WERI-Rb-1 (cell line): Measurements from ENCODE around the gene PLXNB3.

ENCODE experiments used
- DNase-seq: peaks from one replicate; pipeline ENCODE4 v3.0.0-alpha.2; 2020
- H3K27ac ChIP-seq: fragments of 250-450 bp; sonication (Bioruptor Pico); 2 replicates; pipeline ENCODE4 v1.5.1; 2020; ENCODE audit warnings: mild to moderate bottlenecking, moderate library complexity
- H3K27me3 ChIP-seq: fragments of 250-450 bp; sonication (Bioruptor Pico); 2 replicates; pipeline ENCODE4 v1.5.1; 2021; ENCODE audit warnings: mild to moderate bottlenecking, low read depth, moderate library complexity; ENCODE audit not compliant: insufficient read depth, severe bottlenecking
- H3K36me3 ChIP-seq: fragments of 250-450 bp; sonication (Bioruptor Pico); 2 replicates; pipeline ENCODE4 v1.5.1; 2020; ENCODE audit warnings: mild to moderate bottlenecking, moderate library complexity
- H3K4me3 ChIP-seq: 2 replicates; pipeline ENCODE4 v1.5.1; 2011; ENCODE audit warnings: low read depth, mild to moderate bottlenecking, control low read depth, low read length
- H3K9me3 ChIP-seq: fragments of 250-450 bp; sonication (Bioruptor Pico); 2 replicates; pipeline ENCODE4 v1.5.1; 2021; ENCODE audit warnings: mild to moderate bottlenecking, moderate library complexity; ENCODE audit not compliant: severe bottlenecking
- CTCF ChIP-seq: IDR thresholded peaks from 2 replicates; pipeline ENCODE4 v1.5.1; 2011; ENCODE audit warnings: low read depth, mild to moderate bottlenecking, control low read depth, inconsistent platforms, low read length

PLXNB3 gene

GRCh38 chrX:153763989-153764755 is at the start of gene PLXNB3:
Gene PLXNB3, plus strand, starts transcription at chrX:153764249. Its CDS starts 1,287 bp downstream, at chrX:153765536.
- peak; percentile 98 for TF ChIP-seq CTCF
- peaks cover 34% of the 10 kb centered on the region for H3K27me3 ChIP-seq
- H3K36me3 ChIP-seq, result no peaks in the 10 kb centered on the region
- H3K27ac ChIP-seq, result peak within 1 kb of the TSS; percentile 53
- DNase-seq, result peak; percentile 91
- no peak within 1 kb of the TSS for H3K4me3 ChIP-seq
- H3K9me3 ChIP-seq, result peaks cover 2% of the 10 kb centered on the region

DNA sequence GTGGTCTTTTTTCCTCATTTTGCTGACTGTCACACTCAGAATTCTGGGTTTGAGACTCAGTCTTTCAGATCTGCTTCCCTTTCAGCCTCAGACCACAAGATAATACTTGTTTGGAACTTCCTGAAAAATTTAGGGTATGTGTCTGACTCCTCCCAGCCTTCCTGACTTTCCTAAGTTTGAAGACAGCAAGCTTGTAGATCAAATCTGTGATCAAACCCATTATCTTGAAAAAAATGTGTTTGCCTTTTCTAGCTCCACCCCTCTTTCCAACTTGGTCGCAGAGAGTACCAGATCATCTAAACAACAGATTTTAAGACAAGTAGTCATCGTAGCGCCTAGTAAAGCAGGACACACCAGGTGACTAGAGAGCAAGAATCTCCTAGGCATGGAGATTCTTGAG is 49.8 kb upstream of the PLXNB3 start:
- TF ChIP-seq CTCF, result no peak
- no peak overlapping the region for H3K4me3 ChIP-seq
- DNase-seq, result no peak
- H3K27ac ChIP-seq, result no peak overlapping the region
- H3K9me3 ChIP-seq, result no peaks in the 10 kb centered on the region
- H3K36me3 ChIP-seq, result peaks cover 67% of the 10 kb centered on the region
- H3K27me3 ChIP-seq, result peaks cover 2% of the 10 kb centered on the region

GRCh38 chrX:153717445-153717844 is 46.6 kb upstream of the PLXNB3 start:
- Histone ChIP-seq H3K36me3 (peaks cover 89% of the 10 kb centered on the region), H3K27ac (no peak overlapping the region), H3K4me3 (no peak overlapping the region), H3K9me3 (no peaks in the 10 kb centered on the region), H3K27me3 (peaks cover 2% of the 10 kb centered on the region)
- TF ChIP-seq CTCF, result no peak
- no peak for DNase-seq

DNA sequence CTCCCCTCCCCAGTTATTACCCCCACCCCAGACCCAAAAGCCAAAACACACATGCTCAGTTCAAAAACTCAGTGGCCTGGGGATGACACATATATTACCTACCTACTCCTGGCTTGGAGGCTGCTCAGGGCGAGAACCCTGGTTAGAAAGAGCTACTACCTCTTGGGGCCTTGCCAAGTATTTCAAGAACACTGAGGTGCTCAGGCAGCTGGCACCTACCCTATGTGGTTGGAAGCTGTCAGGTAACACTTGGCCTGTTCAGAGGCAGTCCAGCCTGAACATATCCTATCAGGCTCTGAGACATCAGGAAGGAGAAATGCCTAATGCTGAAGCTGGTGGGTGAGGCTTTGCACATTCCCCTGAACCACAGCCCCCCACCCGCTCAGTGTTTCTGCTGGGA is 44.8 kb upstream of the PLXNB3 start:
- Histone ChIP-seq H3K36me3 (peaks cover 82% of the 10 kb centered on the region), H3K9me3 (no peaks in the 10 kb centered on the region), H3K27ac (peak overlapping the region; percentile 38), H3K4me3 (no peak overlapping the region), H3K27me3 (peaks cover 2% of the 10 kb centered on the region)
- TF ChIP-seq CTCF, result no peak
- DNase-seq, result no peak

GRCh38 chrX:153719701-153720100 is 44.3 kb upstream of the PLXNB3 start:
- H3K27ac ChIP-seq, result peak overlapping the region; percentile 38
- H3K27me3 ChIP-seq, result peaks cover 2% of the 10 kb centered on the region
- H3K9me3 ChIP-seq, result no peaks in the 10 kb centered on the region
- no peak overlapping the region for H3K4me3 ChIP-seq
- TF ChIP-seq CTCF, result no peak
- H3K36me3 ChIP-seq, result peaks cover 77% of the 10 kb centered on the region
- DNase-seq, result no peak
